GM12878 (cell line): ENCODE results near the gene FGFBP1. TPM values are rescaled to one million over a fixed set of nuclear protein-coding genes. Genes with fewer than 3 reads are reported as not detected.
A peak's percentile ranks its signal among the peaks of the same experiment; 100 is the strongest.

Experiments used
- ATAC-seq: fragments of 200-7000 bp; cut with Tn5 transposase; 3 replicates; pipeline ENCODE4 v1.9.1; 2020; ENCODE audit warnings: mild to moderate bottlenecking, moderate library complexity
- BruUV-seq: library from RNA; stranded (reverse); fragments of 400-500 nt; replicated peaks from 2 replicates; lab custom pipeline; 2021; lab: Mats Ljungman, UMichigan
- CTCF ChIA-PET: fragments of 300-600 bp; sonication (Branson Sonifier 250); formaldehyde crosslinking; extraction: SDS; loops from one replicate; lab custom pipeline; 2021; ENCODE audit warnings: inconsistent platforms; lab: Yijun Ruan, JAX
- POLR2A ChIA-PET: fragments of 350-600 bp; formaldehyde crosslinking; extraction: SDS; loops from one replicate; lab custom pipeline; 2021; ENCODE audit warnings: inconsistent platforms; lab: Charles Lee
- RAD21 ChIA-PET: fragments of 300-600 bp; sonication (Branson Sonifier 250); formaldehyde crosslinking; loops from one replicate; lab custom pipeline; 2023; ENCODE audit warnings: antibody characterized with exemption; ENCODE audit not compliant: unreplicated experiment; lab: Charles Lee
- SMC1A ChIA-PET: fragments of 300-600 bp; sonication (Branson Sonifier 250); formaldehyde crosslinking; loops from one replicate; lab custom pipeline; 2023; ENCODE audit not compliant: unreplicated experiment, uncharacterized antibody; lab: Charles Lee
- DNase-seq: peaks from one replicate; pipeline ENCODE4 v3.0.0-alpha.2; 2011; ENCODE audit warnings: low read depth, low spot score
- FAIRE-seq: peaks from 3 replicates; lab custom pipeline; 2011; peaks lifted over from hg19 to GRCh38; lab: Jason Lieb, UNC
- H2AFZ ChIP-seq: 2 replicates; pipeline ENCODE4 v1.6.0; 2011; ENCODE audit warnings: low read depth, low read length, control low read depth; ENCODE audit not compliant: control insufficient read depth
- H3K27ac ChIP-seq: 2 replicates; pipeline ENCODE4 v1.5.1; 2011; ENCODE audit warnings: control low read depth; ENCODE audit not compliant: control insufficient read depth, insufficient read depth
- H3K27me3 ChIP-seq, 2 experiments: replicated peaks in 1 of 2; 2 replicates each; pipeline versions ENCODE4 v1.6.0 to v1.6.1; 2011; ENCODE audit warnings: low read length in 1 of 2; ENCODE audit not compliant: control insufficient read depth in 2 of 2, insufficient read depth in 2 of 2
- H3K36me3 ChIP-seq, 2 experiments: 2 replicates each; pipeline ENCODE4 v1.5.1; 2011; ENCODE audit warnings: low read length in 1 of 2; ENCODE audit not compliant: control insufficient read depth in 2 of 2, insufficient read depth in 2 of 2
- H3K4me1 ChIP-seq: 2 replicates; pipeline ENCODE4 v1.6.1; 2011; ENCODE audit warnings: mild to moderate bottlenecking, low read length, moderate library complexity, mixed read lengths; ENCODE audit not compliant: control insufficient read depth, insufficient read depth
- H3K4me2 ChIP-seq: 2 replicates; pipeline ENCODE4 v1.6.0; 2011; ENCODE audit warnings: control low read depth; ENCODE audit not compliant: control insufficient read depth, insufficient read depth
- H3K4me3 ChIP-seq: fragments of 200-600 bp; sonication (generic); 2 replicates; pipeline ENCODE4 v1.5.1; 2016
- H3K79me2 ChIP-seq: 2 replicates; pipeline ENCODE4 v1.6.0; 2011; ENCODE audit warnings: low read length; ENCODE audit not compliant: control insufficient read depth, insufficient read depth
- H3K9ac ChIP-seq: 2 replicates; pipeline ENCODE4 v1.8.0; 2011; ENCODE audit warnings: low read length, control low read depth, mixed read lengths; ENCODE audit not compliant: control insufficient read depth, insufficient read depth
- H3K9me3 ChIP-seq: replicated peaks from 3 replicates; pipeline ENCODE4 v1.5.1; 2011; ENCODE audit warnings: mild to moderate bottlenecking, low read length; ENCODE audit not compliant: control insufficient read depth, insufficient read depth
- H4K20me1 ChIP-seq: 2 replicates; pipeline ENCODE4 v1.6.0; 2011; ENCODE audit not compliant: control insufficient read depth, insufficient read depth
- BHLHE40 ChIP-seq, 2 experiments: fragments of 450-650 bp in 1 of 2; IDR thresholded peaks; 2 replicates each; pipeline ENCODE4 v1.6.1; 2011 to 2017; ENCODE audit warnings: low read depth in 2 of 2, borderline replicate concordance in 1 of 2, improper control_type of control experiment in 1 of 2, low read length in 1 of 2, mild to moderate bottlenecking in 1 of 2
- GABPA ChIP-seq: IDR thresholded peaks from 2 replicates; pipeline ENCODE4 v1.6.1; 2014; ENCODE audit warnings: antibody characterized with exemption, low read depth, mild to moderate bottlenecking, inconsistent platforms
- HDGF ChIP-seq: fragments of 450-650 bp; IDR thresholded peaks from 2 replicates; pipeline ENCODE4 v1.6.1; 2016; ENCODE audit warnings: antibody characterized with exemption
- MEF2B ChIP-seq: fragments of 450-650 bp; IDR thresholded peaks from 2 replicates; pipeline ENCODE4 v1.6.1; 2018; ENCODE audit warnings: mild to moderate bottlenecking, moderate library complexity; ENCODE audit not compliant: partially characterized antibody, poor library complexity, severe bottlenecking
- NFIC ChIP-seq: IDR thresholded peaks from 2 replicates; pipeline ENCODE4 v1.6.1; 2012; ENCODE audit warnings: low read depth, mild to moderate bottlenecking, inconsistent platforms, low read length, moderate library complexity
- PRDM15 ChIP-seq: fragments of 450-650 bp; formaldehyde crosslinking; IDR thresholded peaks from 2 replicates; pipeline ENCODE4 v1.4.0; 2020; ENCODE audit warnings: mild to moderate bottlenecking, moderate library complexity
- SPI1 ChIP-seq: IDR thresholded peaks from 2 replicates; pipeline ENCODE4 v1.6.1; 2011; ENCODE audit warnings: low read depth, mild to moderate bottlenecking, low read length, moderate library complexity, borderline replicate concordance; ENCODE audit not compliant: insufficient read depth
- ZBED1 ChIP-seq: IDR thresholded peaks from 2 replicates; pipeline ENCODE4 v1.6.1; 2016; ENCODE audit warnings: borderline replicate concordance
- ZBTB33 ChIP-seq: fragments of 450-650 bp; IDR thresholded peaks from 2 replicates; pipeline ENCODE4 v1.6.1; 2017; ENCODE audit warnings: mild to moderate bottlenecking
- WGBS: methylation state at CpG from one replicate; pipeline ENCODE4 v1.1.6; 2016; ENCODE audit warnings: low lambda C conversion rate; ENCODE audit not compliant: insufficient replicate concordance, insufficient coverage; ENCODE audit errors: missing lambda C conversion rate; 5-methylcytosine and 5-hydroxymethylcytosine counted together
- in situ Hi-C: fragments of 300-500 bp; cut with MboI; formaldehyde crosslinking; loops from 9 replicates; pipeline ENCODE4 v1.14.3; 2018; ENCODE audit warnings: mixed read lengths
- intact Hi-C: fragments of 100-400 bp; cut with micrococcal nuclease; formaldehyde crosslinking; loops from one replicate; pipeline ENCODE4 v1.14.2; 2022; ENCODE audit not compliant: unreplicated experiment
- polyA plus RNA-seq, 11 experiments: library from polyadenylated mRNA; depleted of rRNA in 4 of 11; unstranded in 6 of 11; stranded (reverse) in 5 of 11; fragments of >200 nt; fragmentation: Nextera tagmentation in 4 of 11; fragmentation: Illumina TruSeq in 1 of 11; extraction: Ambion mirVana in 4 of 11; extraction: Trizol in 1 of 11; gene quantifications; 1 replicate in 1 of 11; 2 replicates in 10 of 11; pipeline versions ENCODE4 v1.2.1 to v1.2.3, GENCODE V29; 2011 to 2016; ENCODE audit warnings: inconsistent platforms in 2 of 11, missing spikeins in 2 of 11, low read depth in 1 of 11
- total RNA-seq, 4 experiments: library from RNA; depleted of rRNA in 3 of 4; stranded (reverse); fragments of >200 nt in 3 of 4; fragmentation: Illumina TruSeq in 1 of 4; extraction: Trizol in 1 of 4; gene quantifications; 2 replicates each; pipeline versions ENCODE4 v1.2.1 to v1.2.3, GENCODE V29; 2013 to 2021

Gene FGFBP1
- total and polyA plus RNA-seq, 10 of the 15 experiments (the other 5 are each of a cell fraction or from before 2014, with no cell fraction given) = 0.09 to 0.11 (median 0.09) TPM; not detected in 7

GRCh38 chr4:15965325-15965724 is 26.8 kb upstream of the FGFBP1 start:
- POLR2A ChIA-PET = no interaction called here
- CTCF ChIA-PET = interaction anchor here (4.4 kb wide), 1 partner anchor 36 kb away, joined by 24 read pairs; no protein-coding TSS in a partner anchor
- no peak for ATAC-seq

GRCh38 chr4:15964159-15964558 is 25.6 kb upstream of the FGFBP1 start:
- Histone ChIP-seq H4K20me1 (no peaks in the 10 kb centered on the region), H3K9me3 (no peaks in the 10 kb centered on the region), H3K4me1 (peaks cover 5% of the 10 kb centered on the region; the same call in 1 of the 2 replicates), H2AFZ (no peak overlapping the region), H3K9ac (no peak overlapping the region), H3K4me3 (no peak overlapping the region), H3K36me3 (no peaks in the 10 kb centered on the region), H3K4me2 (no peak overlapping the region), H3K27me3 (no peaks in the 10 kb centered on the region), H3K27ac (no peak overlapping the region), H3K79me2 (no peaks in the 10 kb centered on the region)
- CTCF ChIA-PET = interaction anchor here (0.5 to 4.4 kb wide), 11 partner anchors 8 to 963 kb away, joined by 3 to 24 read pairs (median 3); no protein-coding TSS in a partner anchor
- DNase-seq = no peak
- intact Hi-C loops (no loop called here), in situ Hi-C loops (loop anchor here (25.0 kb wide), 1 partner anchor 727 kb away; no protein-coding TSS in a partner anchor)
- BruUV-seq = no TSS peak
- 40% methylated on average over 5 of the region's 5 CpGs for WGBS
- FAIRE-seq = no peak
- POLR2A ChIA-PET = interaction anchor here (0.7 kb wide), 1 partner anchor 74 kb away, joined by 3 read pairs; no protein-coding TSS in a partner anchor
- RAD21 ChIA-PET = interaction anchor here (1.0 to 2.0 kb wide), 3 partner anchors 74 to 198 kb away, joined by 3 to 5 read pairs (median 4); no protein-coding TSS in a partner anchor
- SMC1A ChIA-PET = interaction anchor here (0.6 to 1.6 kb wide), 3 partner anchors 10 to 321 kb away, joined by 3 to 6 read pairs (median 3); no protein-coding TSS in a partner anchor
- ATAC-seq = peak; percentile 28; the same call in 1 of the 3 replicates
- TF ChIP-seq HDGF = no peak
- no peak for TF ChIP-seq ZBTB33
- no peak for TF ChIP-seq BHLHE40 (IDR thresholded peaks at IDR 0.05; ENCODE audit: borderline replicate concordance in 1 of 2, low read depth in 2 of 2, low read length in 1 of 2)
- TF ChIP-seq MEF2B = no peak
- TF ChIP-seq ZBED1 = no peak
- TF ChIP-seq PRDM15 (CRISPR knock-in tag) = no peak
- no peak for TF ChIP-seq GABPA

More at GRCh38 chr4:15965325-15965724, 26.8 kb upstream of the FGFBP1 start:
- in situ Hi-C loops = loop anchor here (25.0 kb wide), 1 partner anchor 728 kb away; no protein-coding TSS in a partner anchor
- Histone ChIP-seq H3K4me3 (no peak overlapping the region), H3K27ac (no peak overlapping the region)
- no TSS peak for BruUV-seq
- SMC1A ChIA-PET = interaction anchor here (1.2 kb wide), 1 partner anchor 8 kb away, joined by 3 read pairs; no protein-coding TSS in a partner anchor
- no peak for TF ChIP-seq NFIC
- TF ChIP-seq SPI1 = peak; percentile 37; the same call in 1 of the 2 replicates
- TF ChIP-seq, all 136 proteins: peak for 1
- H4K20me1 ChIP-seq = no peaks in the 10 kb centered on the region
- H3K36me3 ChIP-seq = no peaks in the 10 kb centered on the region
- DNase-seq = no peak
- no peak overlapping the region for H3K4me2 ChIP-seq
- H3K9me3 ChIP-seq = no peaks in the 10 kb centered on the region
- no peaks in the 10 kb centered on the region for H3K27me3 ChIP-seq
- no peaks in the 10 kb centered on the region for H3K79me2 ChIP-seq
- RAD21 ChIA-PET = interaction anchor here (2.0 kb wide), 1 partner anchor 83 kb away, joined by 5 read pairs; no protein-coding TSS in a partner anchor
- H3K9ac ChIP-seq = no peak overlapping the region
- intact Hi-C loops = no loop called here
- FAIRE-seq = no peak
- no peak overlapping the region for H2AFZ ChIP-seq
- H3K4me1 ChIP-seq = peaks cover 5% of the 10 kb centered on the region; the same call in 1 of the 2 replicates
- 63% methylated on average over 5 of the region's 5 CpGs for WGBS
